Lung (tissue), 12 donors: ENCODE results near the gene AP3S2. TPM values are rescaled to one million over a fixed set of nuclear protein-coding genes. Genes with fewer than 3 reads are reported as not detected.

ENCODE experiments used
- ATAC-seq: fragments of 200-7000 bp; cut with Tn5 transposase; one replicate; pipeline ENCODE4 v1.9.1; 2020; ENCODE audit warnings: moderate number of reproducible peaks; ENCODE audit not compliant: insufficient read depth, low FRiP score
- DNase-seq, 3 donors: peaks; one replicate each; pipeline ENCODE4 v3.0.0-alpha.2; 2013 to 2017
- H3K27ac ChIP-seq, 2 donors: one replicate each; pipeline ENCODE4 v1.5.1; 2013; ENCODE audit warnings: mild to moderate bottlenecking in 2 of 2, moderate library complexity in 2 of 2, control low read depth in 1 of 2, inconsistent platforms in 1 of 2, low read depth in 1 of 2, low read length in 1 of 2
- H3K27me3 ChIP-seq, 3 donors: one replicate each; pipeline ENCODE4 v1.5.1; 2013; ENCODE audit warnings: low read length in 2 of 3; ENCODE audit not compliant: control insufficient read depth in 3 of 3, insufficient read depth in 3 of 3
- H3K36me3 ChIP-seq, 4 donors: one replicate each; pipeline ENCODE4 v1.5.1; 2013; ENCODE audit warnings: low read length in 4 of 4, mild to moderate bottlenecking in 1 of 4, moderate library complexity in 1 of 4; ENCODE audit not compliant: control insufficient read depth in 4 of 4, insufficient read depth in 4 of 4
- H3K4me1 ChIP-seq, 5 donors: one replicate each; pipeline ENCODE4 v1.5.1; 2013; ENCODE audit warnings: low read length in 5 of 5, mild to moderate bottlenecking in 2 of 5, moderate library complexity in 1 of 5; ENCODE audit not compliant: control insufficient read depth in 5 of 5, insufficient read depth in 5 of 5
- H3K4me3 ChIP-seq: one replicate; pipeline ENCODE4 v1.5.1; 2013; ENCODE audit warnings: mild to moderate bottlenecking, control low read depth, moderate library complexity
- H3K9ac ChIP-seq, 2 donors: one replicate each; pipeline ENCODE4 v1.5.1; 2013; ENCODE audit warnings: low read length in 2 of 2, control low read depth in 1 of 2; ENCODE audit not compliant: insufficient read depth in 1 of 2
- H3K9me3 ChIP-seq, 4 donors: one replicate each; pipeline ENCODE4 v1.5.1; 2013; ENCODE audit warnings: low read length in 3 of 4, mild to moderate bottlenecking in 1 of 4, moderate library complexity in 1 of 4; ENCODE audit not compliant: control insufficient read depth in 4 of 4, insufficient read depth in 3 of 4
- WGBS, 2 donors: extraction: QIAGEN DNeasy Blood & Tissue Kit; methylation state at CpG; one replicate each; pipeline ENCODE4 v1.1.7; 2013; 5-methylcytosine and 5-hydroxymethylcytosine counted together
- polyA plus RNA-seq, 2 donors: library from polyadenylated mRNA; stranded (reverse); fragments of 200-250 nt; gene quantifications; one replicate each; pipeline ENCODE4 v1.2.1, GENCODE V29; 2013
- total RNA-seq, 2 donors: library from RNA; depleted of rRNA in 1 of 2; stranded (reverse); fragments of >200 nt in 1 of 2; gene quantifications; one replicate each; pipeline ENCODE4 v1.2.1, GENCODE V29; 2014 to 2021
- TF ChIP-seq, protein P1 (sequence below): IDR thresholded peaks from 2 replicates; pipeline ENCODE4 v1.5.1; 2012; ENCODE audit warnings: mild to moderate bottlenecking; ENCODE audit errors: control extremely low read depth, extremely low read depth
- donor health status: control.
- donor health status: control.
- donor health status: Bipolar disorder and iron deficiency.
- donor health status: healthy.
- donor health status: DM: yes; HTN: yes; CAD: no.

The AP3S2 gene
- total and polyA plus RNA-seq, 4 donors, result 9.9 to 31.8 (median 25.9) TPM

DNA sequence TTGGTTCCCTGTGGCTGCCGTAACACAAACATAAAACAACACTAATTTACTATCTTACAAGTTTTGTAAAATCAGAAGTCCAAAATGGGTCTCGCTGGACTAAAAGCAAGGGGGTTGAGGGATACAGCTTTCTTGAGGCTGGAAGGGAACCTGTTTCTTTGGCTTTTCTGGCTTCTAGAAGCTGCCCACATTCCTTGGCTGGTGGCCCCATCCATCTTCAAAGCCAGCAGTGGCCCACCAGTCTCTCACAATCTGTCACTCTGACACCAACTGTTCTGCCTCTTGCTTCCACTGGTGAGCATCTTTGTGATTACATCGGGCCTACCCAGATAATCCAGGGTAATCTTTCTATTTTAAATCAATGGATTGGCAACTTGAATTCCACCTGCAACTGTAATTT, 78.0 kb downstream of the AP3S2 start:
- Histone ChIP-seq H3K9ac (no peak overlapping the region), H3K4me1 (peaks cover 0 to 7% (median 0%) of the 10 kb centered on the region in 5 donors), H3K4me3 (no peak overlapping the region), H3K27ac (no peak overlapping the region), H3K9me3 (peaks cover 0 to 3% (median 1%) of the 10 kb centered on the region in 4 donors), H3K27me3 (peaks cover 0 to 27% (median 20%) of the 10 kb centered on the region in 3 donors), H3K36me3 (no peaks in the 10 kb centered on the region)
- WGBS, 2 donors, result 87 to 95% methylated on average over 3 of the region's 3 CpGs
- TF ChIP-seq, protein P1, sequence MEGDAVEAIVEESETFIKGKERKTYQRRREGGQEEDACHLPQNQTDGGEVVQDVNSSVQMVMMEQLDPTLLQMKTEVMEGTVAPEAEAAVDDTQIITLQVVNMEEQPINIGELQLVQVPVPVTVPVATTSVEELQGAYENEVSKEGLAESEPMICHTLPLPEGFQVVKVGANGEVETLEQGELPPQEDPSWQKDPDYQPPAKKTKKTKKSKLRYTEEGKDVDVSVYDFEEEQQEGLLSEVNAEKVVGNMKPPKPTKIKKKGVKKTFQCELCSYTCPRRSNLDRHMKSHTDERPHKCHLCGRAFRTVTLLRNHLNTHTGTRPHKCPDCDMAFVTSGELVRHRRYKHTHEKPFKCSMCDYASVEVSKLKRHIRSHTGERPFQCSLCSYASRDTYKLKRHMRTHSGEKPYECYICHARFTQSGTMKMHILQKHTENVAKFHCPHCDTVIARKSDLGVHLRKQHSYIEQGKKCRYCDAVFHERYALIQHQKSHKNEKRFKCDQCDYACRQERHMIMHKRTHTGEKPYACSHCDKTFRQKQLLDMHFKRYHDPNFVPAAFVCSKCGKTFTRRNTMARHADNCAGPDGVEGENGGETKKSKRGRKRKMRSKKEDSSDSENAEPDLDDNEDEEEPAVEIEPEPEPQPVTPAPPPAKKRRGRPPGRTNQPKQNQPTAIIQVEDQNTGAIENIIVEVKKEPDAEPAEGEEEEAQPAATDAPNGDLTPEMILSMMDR, result no peak
- DNase-seq (no peak), ATAC-seq (no peak)

DNA sequence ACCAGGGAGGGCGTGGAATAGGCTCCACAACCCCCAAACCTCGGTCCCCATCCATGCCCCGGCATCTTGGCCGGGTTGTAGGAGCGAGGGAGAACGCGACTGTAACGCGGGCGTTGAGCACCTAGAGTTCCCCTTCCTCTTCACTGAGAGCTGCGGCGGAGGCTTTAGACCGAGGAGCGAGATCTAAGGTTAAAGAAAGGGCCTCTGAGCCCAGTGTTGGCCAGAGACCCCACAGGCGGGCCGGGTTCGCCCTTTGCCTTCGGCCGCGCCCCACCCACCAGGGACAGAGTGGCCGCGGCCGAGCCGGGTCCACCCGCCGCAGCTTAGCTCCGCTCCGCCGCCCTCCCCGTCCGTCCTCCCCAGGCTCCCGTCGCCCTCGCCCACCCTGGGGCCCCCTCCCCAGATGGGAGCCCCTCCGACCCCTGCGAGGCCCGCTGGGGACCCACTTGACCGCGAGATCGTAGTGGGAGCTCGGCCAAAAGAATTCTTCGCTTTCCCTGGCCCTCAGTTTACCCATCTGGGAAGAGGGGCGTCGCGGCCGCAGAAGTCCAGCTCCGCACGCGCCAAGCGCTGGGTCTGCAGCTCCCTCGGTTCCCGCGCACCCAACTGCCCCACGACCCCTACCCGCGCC, 79.6 kb downstream of the AP3S2 start:
- 7 to 17% methylated on average over 52 to 56 of the region's 56 CpGs for WGBS, 2 donors
- no peaks in the 10 kb centered on the region for H3K36me3 ChIP-seq
- peak overlapping the region in 1 of 2 donors; percentile 69 for H3K27ac ChIP-seq
- peaks cover 0 to 7% (median 0%) of the 10 kb centered on the region in 5 donors for H3K4me1 ChIP-seq
- H3K4me3 ChIP-seq, result peak overlapping the region; percentile 37
- H3K9ac ChIP-seq, result no peak overlapping the region
- peaks cover 0 to 26% (median 20%) of the 10 kb centered on the region in 3 donors for H3K27me3 ChIP-seq
- TF ChIP-seq, protein P1, result no peak
- no peak for DNase-seq
- no peak for ATAC-seq
- peaks cover 0 to 3% (median 1%) of the 10 kb centered on the region in 4 donors for H3K9me3 ChIP-seq

DNA sequence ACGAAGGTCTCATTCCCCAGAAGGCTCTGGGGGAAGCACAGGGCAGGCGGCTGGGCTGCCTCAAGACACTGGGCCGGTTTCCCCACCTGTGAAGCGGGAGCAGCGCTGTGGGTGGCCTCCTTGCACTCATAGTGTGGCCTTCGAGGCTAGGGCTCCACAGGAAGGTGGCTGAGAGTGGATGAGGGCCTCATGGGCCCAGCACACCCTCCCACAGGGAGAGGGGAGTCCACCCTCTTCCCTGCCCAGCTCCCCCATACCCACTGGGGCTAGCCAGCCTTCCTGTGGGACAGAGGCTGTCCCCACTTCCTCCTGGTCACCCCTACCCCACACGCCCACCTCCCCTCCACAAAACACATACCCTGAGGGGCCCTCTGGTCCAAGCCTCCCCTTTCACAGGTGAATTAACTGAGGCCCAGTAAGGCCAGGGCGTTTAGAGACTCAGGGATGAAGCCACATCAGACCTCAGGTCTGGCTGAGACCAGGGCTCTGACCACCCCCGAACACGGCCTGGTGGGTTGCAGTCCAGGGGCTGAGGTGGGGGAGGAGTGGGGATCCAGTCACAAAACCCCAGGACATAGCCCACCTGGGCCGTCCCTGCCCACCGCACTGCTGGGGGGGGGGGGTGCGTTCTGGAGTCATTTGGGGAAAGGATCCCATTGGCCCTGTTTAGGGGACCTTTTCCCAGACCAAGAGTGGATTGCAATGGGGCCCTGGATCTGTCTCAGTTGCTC, 80.2 kb downstream of the AP3S2 start:
- H3K27ac ChIP-seq, result peak overlapping the region in 1 of 2 donors; percentile 69
- H3K4me3 ChIP-seq, result no peak overlapping the region
- ATAC-seq (no peak), DNase-seq (no peak)
- H3K9ac ChIP-seq, result no peak overlapping the region
- peaks cover 0 to 3% (median 1%) of the 10 kb centered on the region in 4 donors for H3K9me3 ChIP-seq
- H3K27me3 ChIP-seq, result peaks cover 0 to 26% (median 20%) of the 10 kb centered on the region in 3 donors
- no peaks in the 10 kb centered on the region for H3K36me3 ChIP-seq
- H3K4me1 ChIP-seq, result peaks cover 0 to 7% (median 0%) of the 10 kb centered on the region in 5 donors
- TF ChIP-seq, protein P1, result no peak
- WGBS, 2 donors, result 68 to 77% methylated on average over 13 of the region's 13 CpGs
